K562 (cell line): ENCODE data around the gene WWOX. TPM values are rescaled to one million over a fixed set of nuclear protein-coding genes. Genes with fewer than 3 reads are reported as not detected.

Experiments
- CBFA2T2 ChIP-seq: fragments of 450-650 bp; conservative IDR thresholded peaks from 2 replicates; pipeline ENCODE4 v1.6.1; 2017; ENCODE audit warnings: mild to moderate bottlenecking
- CREB1 ChIP-seq, 2 experiments: sonication (generic) in 1 of 2; formaldehyde crosslinking in 1 of 2; IDR thresholded peaks; 2 replicates each; pipeline versions ENCODE4 v1.6.1 to v1.8.0; 2012 to 2022; ENCODE audit warnings: inconsistent platforms in 1 of 2, mild to moderate bottlenecking in 1 of 2, missing genetic modification reagents in 1 of 2, moderate library complexity in 1 of 2
- CREM ChIP-seq: IDR thresholded peaks from 2 replicates; pipeline ENCODE4 v1.6.1; 2014; ENCODE audit warnings: antibody characterized with exemption, low read depth
- DPF2 ChIP-seq: fragments of 450-650 bp; IDR thresholded peaks from 2 replicates; pipeline ENCODE4 v1.6.1; 2016
- MITF ChIP-seq: IDR thresholded peaks from 2 replicates; pipeline ENCODE4 v1.6.1; 2014; ENCODE audit warnings: antibody characterized with exemption
- PHB2 ChIP-seq: fragments of 450-650 bp; IDR thresholded peaks from 2 replicates; pipeline ENCODE4 v1.6.1; 2017; ENCODE audit warnings: low read depth
- SMAD4 ChIP-seq: fragments of 250-450 bp; sonication (Bioruptor Pico); conservative IDR thresholded peaks from 2 replicates; pipeline ENCODE4 v1.8.0; 2021; ENCODE audit warnings: inconsistent platforms, mild to moderate bottlenecking, moderate library complexity
- SMARCE1 ChIP-seq: fragments of 450-650 bp; IDR thresholded peaks from 2 replicates; pipeline ENCODE4 v1.7.1; 2016; ENCODE audit warnings: mild to moderate bottlenecking
- ZNF263 ChIP-seq: sonication (generic); formaldehyde crosslinking; IDR thresholded peaks from 2 replicates; pipeline ENCODE4 v1.8.0; 2022; ENCODE audit warnings: mild to moderate bottlenecking, missing genetic modification reagents, borderline replicate concordance
- ZNF583 ChIP-seq: fragments of 250-450 bp; sonication (Bioruptor Pico); IDR thresholded peaks from 2 replicates; pipeline ENCODE4 v1.4.0; 2020
- polyA plus RNA-seq, 8 experiments: library from polyadenylated mRNA; depleted of rRNA in 4 of 8; stranded (reverse) in 5 of 8; unstranded in 3 of 8; fragments of >200 nt; fragmentation: Nextera tagmentation in 2 of 8; fragmentation: Illumina TruSeq in 1 of 8; extraction: Ambion mirVana in 2 of 8; extraction: Trizol in 1 of 8; gene quantifications; 2 replicates each; pipeline versions ENCODE4 v1.2.1 to v1.2.3, GENCODE V29; 2011 to 2014; ENCODE audit warnings: inconsistent platforms in 1 of 8, missing spikeins in 1 of 8
- total RNA-seq, 7 experiments: library from RNA; depleted of rRNA in 6 of 7; stranded (reverse); fragments of >200 nt in 6 of 7; fragmentation: Illumina TruSeq in 2 of 7; extraction: Trizol in 2 of 7; gene quantifications; 2 replicates each; pipeline versions ENCODE4 v1.2.1 to v1.2.3, GENCODE V29; 2011 to 2021; ENCODE audit warnings: low replicate concordance in 1 of 7
- TF ChIP-seq, protein P1 (sequence below): fragments of 450-650 bp; IDR thresholded peaks from 2 replicates; pipeline ENCODE4 v1.6.1; 2016; ENCODE audit warnings: mild to moderate bottlenecking, moderate library complexity
- TF ChIP-seq, protein P2 (sequence below): fragments of 450-650 bp; IDR thresholded peaks from 2 replicates; pipeline ENCODE4 v1.6.1; 2016

The WWOX gene
- total and polyA plus RNA-seq, 9 of the 15 experiments (the other 6 are each of a cell fraction or from before 2014, with no cell fraction given): 1.6 to 22.7 (median 8.1) TPM

DNA sequence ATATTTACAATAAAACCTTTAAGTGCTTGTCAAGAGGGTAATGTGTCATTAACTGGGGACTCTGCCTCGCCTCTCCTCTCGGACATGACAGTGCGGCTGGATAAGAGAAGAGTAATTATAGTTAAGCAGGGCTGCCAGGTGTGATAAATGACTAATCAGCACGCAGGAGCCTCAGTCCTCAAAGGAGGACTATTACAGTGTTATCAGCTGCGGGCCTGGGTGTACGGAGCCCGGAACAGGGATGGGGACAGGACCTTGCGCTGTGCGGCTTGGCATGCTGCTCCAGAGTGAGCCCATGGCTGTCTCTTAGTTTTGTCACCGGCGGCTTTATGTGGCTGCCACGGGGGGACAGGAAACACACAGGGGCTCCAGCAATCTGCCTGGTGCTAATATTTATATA is 893.9 kb downstream of the WWOX start (continued):
- TF ChIP-seq, protein P1, sequence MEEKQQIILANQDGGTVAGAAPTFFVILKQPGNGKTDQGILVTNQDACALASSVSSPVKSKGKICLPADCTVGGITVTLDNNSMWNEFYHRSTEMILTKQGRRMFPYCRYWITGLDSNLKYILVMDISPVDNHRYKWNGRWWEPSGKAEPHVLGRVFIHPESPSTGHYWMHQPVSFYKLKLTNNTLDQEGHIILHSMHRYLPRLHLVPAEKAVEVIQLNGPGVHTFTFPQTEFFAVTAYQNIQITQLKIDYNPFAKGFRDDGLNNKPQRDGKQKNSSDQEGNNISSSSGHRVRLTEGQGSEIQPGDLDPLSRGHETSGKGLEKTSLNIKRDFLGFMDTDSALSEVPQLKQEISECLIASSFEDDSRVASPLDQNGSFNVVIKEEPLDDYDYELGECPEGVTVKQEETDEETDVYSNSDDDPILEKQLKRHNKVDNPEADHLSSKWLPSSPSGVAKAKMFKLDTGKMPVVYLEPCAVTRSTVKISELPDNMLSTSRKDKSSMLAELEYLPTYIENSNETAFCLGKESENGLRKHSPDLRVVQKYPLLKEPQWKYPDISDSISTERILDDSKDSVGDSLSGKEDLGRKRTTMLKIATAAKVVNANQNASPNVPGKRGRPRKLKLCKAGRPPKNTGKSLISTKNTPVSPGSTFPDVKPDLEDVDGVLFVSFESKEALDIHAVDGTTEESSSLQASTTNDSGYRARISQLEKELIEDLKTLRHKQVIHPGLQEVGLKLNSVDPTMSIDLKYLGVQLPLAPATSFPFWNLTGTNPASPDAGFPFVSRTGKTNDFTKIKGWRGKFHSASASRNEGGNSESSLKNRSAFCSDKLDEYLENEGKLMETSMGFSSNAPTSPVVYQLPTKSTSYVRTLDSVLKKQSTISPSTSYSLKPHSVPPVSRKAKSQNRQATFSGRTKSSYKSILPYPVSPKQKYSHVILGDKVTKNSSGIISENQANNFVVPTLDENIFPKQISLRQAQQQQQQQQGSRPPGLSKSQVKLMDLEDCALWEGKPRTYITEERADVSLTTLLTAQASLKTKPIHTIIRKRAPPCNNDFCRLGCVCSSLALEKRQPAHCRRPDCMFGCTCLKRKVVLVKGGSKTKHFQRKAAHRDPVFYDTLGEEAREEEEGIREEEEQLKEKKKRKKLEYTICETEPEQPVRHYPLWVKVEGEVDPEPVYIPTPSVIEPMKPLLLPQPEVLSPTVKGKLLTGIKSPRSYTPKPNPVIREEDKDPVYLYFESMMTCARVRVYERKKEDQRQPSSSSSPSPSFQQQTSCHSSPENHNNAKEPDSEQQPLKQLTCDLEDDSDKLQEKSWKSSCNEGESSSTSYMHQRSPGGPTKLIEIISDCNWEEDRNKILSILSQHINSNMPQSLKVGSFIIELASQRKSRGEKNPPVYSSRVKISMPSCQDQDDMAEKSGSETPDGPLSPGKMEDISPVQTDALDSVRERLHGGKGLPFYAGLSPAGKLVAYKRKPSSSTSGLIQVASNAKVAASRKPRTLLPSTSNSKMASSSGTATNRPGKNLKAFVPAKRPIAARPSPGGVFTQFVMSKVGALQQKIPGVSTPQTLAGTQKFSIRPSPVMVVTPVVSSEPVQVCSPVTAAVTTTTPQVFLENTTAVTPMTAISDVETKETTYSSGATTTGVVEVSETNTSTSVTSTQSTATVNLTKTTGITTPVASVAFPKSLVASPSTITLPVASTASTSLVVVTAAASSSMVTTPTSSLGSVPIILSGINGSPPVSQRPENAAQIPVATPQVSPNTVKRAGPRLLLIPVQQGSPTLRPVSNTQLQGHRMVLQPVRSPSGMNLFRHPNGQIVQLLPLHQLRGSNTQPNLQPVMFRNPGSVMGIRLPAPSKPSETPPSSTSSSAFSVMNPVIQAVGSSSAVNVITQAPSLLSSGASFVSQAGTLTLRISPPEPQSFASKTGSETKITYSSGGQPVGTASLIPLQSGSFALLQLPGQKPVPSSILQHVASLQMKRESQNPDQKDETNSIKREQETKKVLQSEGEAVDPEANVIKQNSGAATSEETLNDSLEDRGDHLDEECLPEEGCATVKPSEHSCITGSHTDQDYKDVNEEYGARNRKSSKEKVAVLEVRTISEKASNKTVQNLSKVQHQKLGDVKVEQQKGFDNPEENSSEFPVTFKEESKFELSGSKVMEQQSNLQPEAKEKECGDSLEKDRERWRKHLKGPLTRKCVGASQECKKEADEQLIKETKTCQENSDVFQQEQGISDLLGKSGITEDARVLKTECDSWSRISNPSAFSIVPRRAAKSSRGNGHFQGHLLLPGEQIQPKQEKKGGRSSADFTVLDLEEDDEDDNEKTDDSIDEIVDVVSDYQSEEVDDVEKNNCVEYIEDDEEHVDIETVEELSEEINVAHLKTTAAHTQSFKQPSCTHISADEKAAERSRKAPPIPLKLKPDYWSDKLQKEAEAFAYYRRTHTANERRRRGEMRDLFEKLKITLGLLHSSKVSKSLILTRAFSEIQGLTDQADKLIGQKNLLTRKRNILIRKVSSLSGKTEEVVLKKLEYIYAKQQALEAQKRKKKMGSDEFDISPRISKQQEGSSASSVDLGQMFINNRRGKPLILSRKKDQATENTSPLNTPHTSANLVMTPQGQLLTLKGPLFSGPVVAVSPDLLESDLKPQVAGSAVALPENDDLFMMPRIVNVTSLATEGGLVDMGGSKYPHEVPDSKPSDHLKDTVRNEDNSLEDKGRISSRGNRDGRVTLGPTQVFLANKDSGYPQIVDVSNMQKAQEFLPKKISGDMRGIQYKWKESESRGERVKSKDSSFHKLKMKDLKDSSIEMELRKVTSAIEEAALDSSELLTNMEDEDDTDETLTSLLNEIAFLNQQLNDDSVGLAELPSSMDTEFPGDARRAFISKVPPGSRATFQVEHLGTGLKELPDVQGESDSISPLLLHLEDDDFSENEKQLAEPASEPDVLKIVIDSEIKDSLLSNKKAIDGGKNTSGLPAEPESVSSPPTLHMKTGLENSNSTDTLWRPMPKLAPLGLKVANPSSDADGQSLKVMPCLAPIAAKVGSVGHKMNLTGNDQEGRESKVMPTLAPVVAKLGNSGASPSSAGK: no peak
- TF ChIP-seq DPF2: peak; percentile 85
- TF ChIP-seq MITF: no peak
- TF ChIP-seq CREM: peak; percentile 29; the same call in 1 of the 2 replicates
- no peak for TF ChIP-seq ZNF583 (CRISPR knock-in tag)
- peak; percentile 50; the same call in 1 of the 2 replicates for TF ChIP-seq CREB1 (IDR thresholded peaks at IDR 0.05)
- TF ChIP-seq CREB1 (CRISPR knock-in tag; IDR thresholded peaks at IDR 0.05): no peak
- 0 out of 2 replicates have a peak, but pooled peaks have one; percentile 29 for TF ChIP-seq PHB2
- TF ChIP-seq CBFA2T2: peak; percentile 91
- TF ChIP-seq SMARCE1: peak; percentile 42; the same call in 1 of the 2 replicates
- TF ChIP-seq ZNF263 (CRISPR knock-in tag): peak; percentile 55; the same call in 1 of the 2 replicates
- peak; percentile 30; the same call in 1 of the 2 replicates for TF ChIP-seq SMAD4 (CRISPR knock-in tag)
- TF ChIP-seq, protein P2, sequence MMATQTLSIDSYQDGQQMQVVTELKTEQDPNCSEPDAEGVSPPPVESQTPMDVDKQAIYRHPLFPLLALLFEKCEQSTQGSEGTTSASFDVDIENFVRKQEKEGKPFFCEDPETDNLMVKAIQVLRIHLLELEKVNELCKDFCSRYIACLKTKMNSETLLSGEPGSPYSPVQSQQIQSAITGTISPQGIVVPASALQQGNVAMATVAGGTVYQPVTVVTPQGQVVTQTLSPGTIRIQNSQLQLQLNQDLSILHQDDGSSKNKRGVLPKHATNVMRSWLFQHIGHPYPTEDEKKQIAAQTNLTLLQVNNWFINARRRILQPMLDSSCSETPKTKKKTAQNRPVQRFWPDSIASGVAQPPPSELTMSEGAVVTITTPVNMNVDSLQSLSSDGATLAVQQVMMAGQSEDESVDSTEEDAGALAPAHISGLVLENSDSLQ: peak; percentile 70
